ENCODE results near the gene SEZ6L2.
"Not testable (repeated sequence)": the region's sequence is repeated elsewhere in the genome, so short reads cannot be mapped to it uniquely, and the experiment has no call there.

Gene SEZ6L2

GRCh38 chr16:29909851-29910250 lies 10.5 kb upstream of the SEZ6L2 start:
- not testable (repeated sequence) for DNase-seq (ENCODE audit: low spot score)

- no peak for DNase-seq (ENCODE audit: low spot score)
These were observed 10.0 kb upstream of the SEZ6L2 start for GRCh38 chr16:29909391-29909790.

DNA sequence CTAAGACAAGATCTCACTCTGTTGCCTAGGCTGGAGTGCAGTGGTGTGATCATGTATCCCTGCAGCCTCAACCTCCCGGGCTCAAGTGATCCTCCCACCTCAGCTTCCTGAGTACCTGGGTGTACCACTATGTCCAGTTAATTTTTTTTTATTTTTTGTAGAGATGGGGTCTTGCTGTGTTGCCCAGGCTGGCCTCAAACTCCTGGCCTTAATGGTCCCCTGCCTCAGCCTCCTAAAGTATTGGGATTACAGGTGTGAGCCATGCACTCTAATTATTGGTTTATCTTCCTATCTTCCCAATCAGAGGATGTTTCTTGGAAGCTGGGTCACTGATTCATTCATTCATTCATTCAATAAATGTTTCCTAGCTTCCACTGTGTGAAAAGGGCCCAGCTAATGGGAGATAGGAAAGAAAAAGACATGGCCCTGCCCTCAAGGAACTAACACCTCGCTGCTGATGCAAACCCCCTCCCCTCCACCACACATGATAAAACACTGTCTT lies 9.4 kb upstream of the SEZ6L2 start:
- no peak for DNase-seq (ENCODE audit: low spot score)

GRCh38 chr16:29907973-29908372 lies 8.6 kb upstream of the SEZ6L2 start:
- no peak for DNase-seq (ENCODE audit: low spot score)

DNA sequence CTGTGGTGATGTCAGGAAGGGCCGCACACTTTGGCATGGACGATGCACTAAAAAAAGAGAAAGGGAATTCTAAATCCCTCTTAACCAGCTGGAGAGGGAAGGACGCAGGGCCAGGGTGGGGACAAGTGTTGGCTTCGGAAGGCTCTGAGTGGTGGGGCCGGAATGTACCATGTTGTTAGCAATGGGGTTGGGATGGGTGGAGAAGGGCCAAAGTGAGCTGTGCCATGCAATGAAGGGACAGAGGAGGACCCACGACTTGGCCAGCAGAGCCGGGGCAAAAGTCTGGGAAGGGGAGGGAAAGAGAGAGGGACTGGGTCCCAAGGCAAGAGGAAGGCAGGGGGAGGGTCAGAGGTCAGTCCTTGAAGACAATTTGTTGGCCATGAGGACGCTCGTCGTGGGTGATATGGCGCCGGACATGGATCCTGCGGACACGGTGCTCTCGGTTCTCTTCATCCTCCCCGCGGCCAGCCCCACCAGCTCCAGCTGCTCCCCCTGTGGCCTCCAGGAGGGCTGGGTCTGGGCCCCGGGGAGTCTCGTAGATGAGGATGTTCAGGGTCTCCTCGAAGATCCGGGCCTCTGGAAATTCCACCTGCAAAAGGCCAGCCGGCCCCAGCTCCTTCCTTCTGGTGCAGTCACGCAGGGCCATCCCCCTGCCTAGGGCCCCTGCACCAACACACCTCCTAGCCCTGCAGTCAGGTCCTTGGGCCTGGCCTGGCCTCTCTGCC lies 7.3 kb upstream of the SEZ6L2 start:
- DNase-seq (ENCODE audit: low spot score) = no peak

DNA sequence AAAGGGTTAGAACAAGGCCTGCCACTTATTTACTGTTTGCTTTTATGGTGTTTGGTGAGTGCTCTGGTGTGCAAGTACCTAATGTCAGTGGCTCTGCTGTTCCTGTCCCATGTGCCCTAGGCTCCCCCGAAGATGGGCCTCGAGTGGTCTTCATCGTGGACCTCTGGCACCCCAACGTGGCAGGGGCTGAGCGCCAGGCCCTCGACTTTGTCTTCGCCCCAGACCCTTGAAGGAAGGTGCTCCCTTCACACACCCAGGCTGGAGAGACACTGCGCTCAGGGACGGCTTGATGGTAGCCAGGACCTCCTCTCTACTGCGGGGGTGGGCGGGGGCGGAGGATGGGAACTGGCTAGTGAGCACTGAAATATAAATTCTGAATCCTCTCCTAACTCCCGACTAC lies 6.3 kb upstream of the SEZ6L2 start:
- no peak for DNase-seq (ENCODE audit: low spot score)

DNA sequence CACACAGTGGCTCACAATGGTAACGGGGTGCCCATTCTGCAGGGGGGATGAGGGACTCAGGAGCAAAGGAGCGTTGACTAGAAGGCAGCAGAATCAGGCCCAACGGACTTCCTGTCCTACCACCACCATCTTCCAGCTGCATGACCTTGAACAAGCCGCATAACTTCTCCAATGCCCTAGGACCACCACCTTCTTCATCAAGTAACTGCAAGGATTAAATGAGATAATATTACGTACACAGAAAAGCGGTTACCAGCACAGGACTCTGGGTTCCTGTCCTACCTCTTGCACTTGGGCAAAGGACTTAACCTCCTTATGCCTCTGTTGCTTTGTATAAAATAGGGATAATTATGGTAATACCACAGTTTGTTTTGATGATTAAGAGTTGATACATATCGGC lies 5.6 kb upstream of the SEZ6L2 start:
- no peak for DNase-seq (ENCODE audit: low spot score)

GRCh38 chr16:29903590-29903989 lies 4.2 kb upstream of the SEZ6L2 start:
- DNase-seq (ENCODE audit: low spot score) = no peak

GRCh38 chr16:29901607-29901945 lies 2.2 kb upstream of the SEZ6L2 start:
- no peak for DNase-seq (ENCODE audit: low spot score)

DNA sequence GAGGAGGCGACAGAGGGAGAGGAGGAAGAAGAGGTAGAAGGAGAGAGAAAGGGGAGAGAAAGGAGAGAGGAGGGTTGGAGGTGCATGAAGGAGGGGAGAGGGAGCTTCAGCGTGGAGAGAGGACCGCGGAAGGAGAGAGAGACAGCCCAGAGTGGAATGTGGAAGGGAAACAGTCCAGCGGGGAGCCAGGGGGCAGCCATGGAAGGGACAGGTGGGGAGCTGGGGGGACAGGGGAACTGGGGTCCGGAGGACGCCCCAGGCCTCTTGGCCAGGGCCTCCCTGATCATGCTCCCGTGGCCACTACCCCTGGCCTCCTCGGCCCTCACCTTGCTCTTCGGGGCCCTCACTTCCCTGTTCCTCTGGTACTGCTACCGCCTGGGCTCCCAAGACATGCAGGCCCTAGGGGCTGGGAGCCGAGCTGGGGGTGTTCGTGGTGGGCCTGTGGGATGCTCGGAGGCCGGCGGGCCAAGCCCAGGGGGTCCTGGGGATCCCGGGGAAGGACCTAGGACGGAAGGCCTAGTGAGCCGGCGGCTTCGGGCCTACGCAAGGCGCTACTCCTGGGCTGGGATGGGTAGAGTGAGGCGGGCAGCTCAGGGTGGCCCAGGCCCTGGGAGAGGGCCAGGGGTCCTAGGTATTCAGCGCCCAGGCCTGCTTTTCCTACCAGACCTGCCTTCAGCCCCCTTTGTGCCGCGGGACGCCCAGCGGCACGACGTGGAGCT lies 1.7 kb upstream of the SEZ6L2 start:
- DNase-seq (ENCODE audit: low spot score) = no peak

DNA sequence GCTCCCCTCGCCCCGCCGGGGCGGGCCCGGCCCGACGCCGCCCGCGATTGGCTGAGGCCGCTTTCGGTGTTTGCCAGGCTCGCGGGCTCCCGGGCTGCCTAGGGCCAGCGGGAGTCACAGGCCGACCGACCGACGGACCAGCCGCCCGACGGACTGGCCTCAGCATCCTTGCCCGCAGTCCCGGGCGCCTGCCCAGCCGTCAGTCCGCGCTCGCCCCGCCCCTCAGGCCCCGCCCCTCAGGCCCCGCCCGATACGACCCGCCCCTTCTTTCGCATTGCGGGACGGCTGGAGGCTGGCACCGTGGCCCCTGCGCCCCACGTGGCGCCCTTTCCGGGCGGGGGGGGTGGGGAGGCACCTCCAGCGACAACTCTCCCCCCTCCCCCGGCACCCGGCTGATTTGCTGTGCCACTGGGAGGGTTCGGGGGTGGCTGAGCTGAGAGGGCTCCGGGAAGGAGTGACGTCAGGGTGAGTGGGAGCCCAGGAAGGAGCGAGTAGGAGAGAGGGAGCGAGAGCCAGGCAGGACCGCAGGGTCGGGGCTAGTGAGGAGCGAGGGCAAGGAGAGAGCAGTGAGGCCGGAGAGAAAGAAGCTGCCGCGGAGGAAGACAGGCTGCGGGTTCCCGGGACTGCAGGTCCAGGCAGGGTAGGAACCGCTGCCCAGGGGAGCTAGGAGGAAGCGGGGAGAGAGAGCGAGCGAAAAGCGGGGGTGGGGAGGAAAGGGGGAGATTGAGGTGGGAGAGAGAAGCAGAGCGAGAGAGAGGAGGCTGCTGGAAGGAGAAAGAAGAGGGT lies 945 bp upstream of the SEZ6L2 start, which contains the start of gene ASPHD1:
Gene ASPHD1, plus strand, starts transcription at position 387 of the 786 bp plus-strand sequence. CDS start 484 bp downstream, outside the sequence.
- peak; percentile 91 for DNase-seq (ENCODE audit: low spot score)

- DNase-seq (ENCODE audit: low spot score) = peak; percentile 48
These were observed 390 bp downstream of the SEZ6L2 start for GRCh38 chr16:29898804-29899515.

GRCh38 chr16:29898135-29898803 lies 1.1 kb downstream of the SEZ6L2 start:
- DNase-seq (ENCODE audit: low spot score) = no peak

DNA sequence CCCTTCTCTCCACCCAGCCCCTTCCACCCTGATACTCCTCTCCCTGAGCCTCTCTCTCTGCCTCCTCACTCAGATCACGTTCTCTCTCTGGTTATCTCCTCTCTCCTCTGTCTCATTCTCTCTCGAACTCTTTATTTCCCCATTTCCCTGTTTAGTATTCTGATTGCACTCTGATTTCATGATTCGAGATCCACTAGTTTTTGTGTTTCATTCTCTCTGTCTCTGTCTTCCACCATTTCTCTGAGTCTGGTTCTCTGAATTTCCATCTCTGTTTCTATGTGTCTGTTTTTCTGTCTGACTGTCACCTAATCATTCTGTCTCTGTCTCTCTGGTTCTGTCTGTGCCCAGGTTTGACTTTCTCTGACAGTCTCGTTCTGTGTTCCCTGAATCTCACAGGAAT lies 2.0 kb downstream of the SEZ6L2 start:
- DNase-seq (ENCODE audit: low spot score) = no peak

DNA sequence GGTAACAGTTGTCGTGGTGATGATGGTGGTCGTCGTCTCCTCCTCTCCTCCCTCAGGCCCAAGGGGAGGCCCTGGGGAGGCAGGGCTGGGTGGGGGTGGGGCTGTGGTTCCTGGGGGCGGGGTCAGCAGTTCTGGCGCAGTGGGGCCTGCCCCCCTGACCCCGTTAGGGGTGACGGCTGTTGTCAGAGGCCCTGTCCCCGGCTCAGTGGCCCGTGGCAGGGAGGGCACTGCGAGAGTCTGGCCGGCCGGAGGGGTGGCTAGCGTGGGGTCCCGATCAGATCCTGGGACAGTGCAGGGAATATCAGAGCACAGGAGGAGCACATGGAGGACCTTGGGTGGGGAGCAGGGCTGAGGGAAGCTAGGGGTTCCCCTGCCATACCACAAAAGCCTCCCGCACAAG lies 2.5 kb downstream of the SEZ6L2 start:
- DNase-seq (ENCODE audit: low spot score) = no peak

DNA sequence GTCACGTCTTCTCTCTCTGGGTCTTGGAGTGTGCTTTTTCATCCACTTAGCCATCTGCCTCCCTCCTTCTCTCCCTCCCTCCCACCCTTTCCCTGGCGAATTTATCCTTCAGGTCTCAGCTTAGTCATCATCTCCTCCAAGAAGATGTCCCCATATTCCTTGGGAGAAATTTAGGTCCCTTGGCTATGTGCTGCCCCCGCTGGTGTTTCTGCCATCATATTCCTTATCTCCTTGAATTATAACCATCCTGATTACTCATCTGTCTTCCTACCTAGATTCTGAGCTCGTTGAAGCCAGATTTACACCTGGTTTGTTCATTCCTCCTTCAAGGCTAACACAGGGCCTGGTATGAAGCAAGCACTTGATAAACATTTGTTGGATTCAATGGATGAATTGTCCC lies 5.0 kb downstream of the SEZ6L2 start:
- no peak for DNase-seq (ENCODE audit: low spot score)

- DNase-seq (ENCODE audit: low spot score) = no peak
These were observed 5.8 kb downstream of the SEZ6L2 start for GRCh38 chr16:29893553-29893952.

- DNase-seq (ENCODE audit: low spot score) = no peak
These were observed 6.9 kb downstream of the SEZ6L2 start for GRCh38 chr16:29892458-29892813.

GRCh38 chr16:29891525-29892457 lies 7.6 kb downstream of the SEZ6L2 start:
- DNase-seq (ENCODE audit: low spot score) = no peak

- not testable (repeated sequence) for DNase-seq (ENCODE audit: low spot score)
These were observed 10.0 kb downstream of the SEZ6L2 start for GRCh38 chr16:29889372-29889771.

Measured in AG08395 (cell line).